AG09319 (cell line): ENCODE measurements around the gene ARMCX1.
"Not testable (repeated sequence)": the region's sequence is repeated elsewhere in the genome, so short reads cannot be mapped to it uniquely, and the experiment has no call there.

Source experiments
- DNase-seq: peaks from one replicate; pipeline ENCODE4 v3.0.0-alpha.2; 2010; ENCODE audit warnings: low read depth; ENCODE audit errors: extremely low read depth
- CTCF ChIP-seq: IDR thresholded peaks from 2 replicates; pipeline ENCODE4 v1.5.1; 2011; ENCODE audit warnings: low read depth, mild to moderate bottlenecking, inconsistent platforms, low read length, moderate library complexity

ARMCX1 gene

GRCh38 chrX:101550362-101550750 is at the start of gene ARMCX1:
Gene ARMCX1 (plus strand): TSS chrX:101550547. CDS start chrX:101552931, 2,384 bp downstream.
- DNase-seq = peak; percentile 35
- TF ChIP-seq CTCF = no peak

GRCh38 chrX:101502929-101503328 is 47.4 kb upstream of the ARMCX1 start:
- DNase-seq = not testable (repeated sequence)

GRCh38 chrX:101507372-101507771 is 43.0 kb upstream of the ARMCX1 start:
- DNase-seq = no peak
- TF ChIP-seq CTCF = no peak

GRCh38 chrX:101507986-101508385 is 42.4 kb upstream of the ARMCX1 start:
- DNase-seq = no peak
- no peak for TF ChIP-seq CTCF

- TF ChIP-seq CTCF = no peak
Measured at GRCh38 chrX:101530944-101531343, 19.4 kb upstream of the ARMCX1 start.

GRCh38 chrX:101539116-101539515 is 11.2 kb upstream of the ARMCX1 start:
- DNase-seq = no peak
- no peak for TF ChIP-seq CTCF

More at GRCh38 chrX:101530944-101531343, 19.4 kb upstream of the ARMCX1 start:
- DNase-seq = no peak

- TF ChIP-seq CTCF = no peak
- no peak for DNase-seq
Measured at GRCh38 chrX:101550751-101551379, 518 bp downstream of the ARMCX1 start.

- TF ChIP-seq CTCF = no peak
- DNase-seq = no peak
Measured at GRCh38 chrX:101551380-101551767, 1.0 kb downstream of the ARMCX1 start.
